T-cell (primary cell): ENCODE results near the gene ZNF154. TPM values are rescaled to one million over a fixed set of nuclear protein-coding genes. Genes with fewer than 3 reads are reported as not detected.

ENCODE experiments used
- ATAC-seq, 4 experiments: fragments of 200-7000 bp in 3 of 4; fragments of 150-1000 bp in 1 of 4; cut with Tn5 transposase; replicated peaks in 1 of 4; 1 replicate in 3 of 4; 2 replicates in 1 of 4; pipeline ENCODE4 v1.10.0; 2021; ENCODE audit warnings: moderate library complexity in 3 of 4, mild to moderate bottlenecking in 2 of 4, moderate number of reproducible peaks in 1 of 4
- CTCF ChIA-PET, 2 donors: fragments of 300-600 bp; sonication (Branson Sonifier 250); formaldehyde crosslinking; loops; one replicate each; lab custom pipeline; 2022; ENCODE audit warnings: antibody characterized with exemption in 2 of 2; lab: Charles Lee
- POLR2A ChIA-PET, 2 donors: fragments of 300-600 bp; sonication (Branson Sonifier 250); formaldehyde crosslinking; loops; one replicate each; lab custom pipeline; 2022; ENCODE audit warnings: antibody characterized with exemption in 2 of 2; lab: Charles Lee
- DNase-seq, 35 experiments: peaks; one replicate each; pipeline versions ENCODE4 v3.0.0 to v3.0.0-alpha.2; 2013 to 2023
- H3K27ac ChIP-seq: one replicate; pipeline ENCODE4 v1.5.1; 2013; ENCODE audit warnings: low read length
- H3K27me3 ChIP-seq, 2 experiments: replicated peaks in 1 of 2; 1 replicate in 1 of 2; 2 replicates in 1 of 2; pipeline versions ENCODE4 v1.6.1 to v1.7.0; 2013; ENCODE audit warnings: low read length in 1 of 2, mixed read lengths in 1 of 2; ENCODE audit not compliant: control insufficient read depth in 2 of 2, insufficient read depth in 2 of 2; ENCODE audit errors: extremely low read depth in 1 of 2
- H3K36me3 ChIP-seq, 2 donors: 1 replicate in 1 of 2; 2 replicates in 1 of 2; pipeline versions ENCODE4 v1.6.1 to v1.7.0; 2013; ENCODE audit warnings: low read length in 1 of 2; ENCODE audit not compliant: control insufficient read depth in 2 of 2, insufficient read depth in 1 of 2; ENCODE audit errors: extremely low read depth in 1 of 2
- H3K4me1 ChIP-seq, 2 experiments: 1 replicate in 1 of 2; 2 replicates in 1 of 2; pipeline versions ENCODE4 v1.6.1 to v1.7.0; 2013; ENCODE audit warnings: low read length in 2 of 2, mixed read lengths in 1 of 2; ENCODE audit not compliant: insufficient read depth in 2 of 2, control insufficient read depth in 1 of 2; ENCODE audit errors: extremely low read depth in 1 of 2
- H3K4me3 ChIP-seq, 2 donors: 1 replicate in 1 of 2; 2 replicates in 1 of 2; pipeline versions ENCODE4 v1.5.1 to v1.7.0; 2013; ENCODE audit warnings: mild to moderate bottlenecking in 2 of 2, low read length in 1 of 2, moderate library complexity in 1 of 2; ENCODE audit not compliant: control insufficient read depth in 1 of 2; ENCODE audit errors: extremely low read depth in 1 of 2
- H3K9me3 ChIP-seq: 2 replicates; pipeline ENCODE4 v1.7.0; 2013
- H3K27ac Mint-ChIP-seq, 2 donors: one replicate each; pipeline ENCODE4 v1.8.0; 2020 to 2021; ENCODE audit warnings: mild to moderate bottlenecking in 2 of 2, mixed read lengths in 2 of 2
- H3K27me3 Mint-ChIP-seq, 2 donors: one replicate each; pipeline ENCODE4 v1.8.0; 2021 to 2022; ENCODE audit warnings: mixed read lengths in 2 of 2
- H3K36me3 Mint-ChIP-seq: one replicate; pipeline ENCODE4 v1.8.0; 2021; ENCODE audit warnings: mixed read lengths
- H3K4me1 Mint-ChIP-seq, 3 donors: one replicate each; pipeline ENCODE4 v1.8.0; 2020 to 2022; ENCODE audit warnings: mixed read lengths in 3 of 3, mild to moderate bottlenecking in 1 of 3
- H3K4me3 Mint-ChIP-seq, 3 donors: one replicate each; pipeline ENCODE4 v1.8.0; 2020 to 2022; ENCODE audit warnings: mild to moderate bottlenecking in 3 of 3, mixed read lengths in 3 of 3, moderate library complexity in 3 of 3
- H3K9me3 Mint-ChIP-seq, 3 donors: one replicate each; pipeline ENCODE4 v1.8.0; 2020 to 2022; ENCODE audit warnings: mixed read lengths in 3 of 3
- WGBS: methylation state at CpG from one replicate; pipeline ENCODE4 v1.1.5; 2013; ENCODE audit warnings: missing lambda C conversion rate; ENCODE audit not compliant: insufficient coverage; 5-methylcytosine and 5-hydroxymethylcytosine counted together
- total RNA-seq, 35 experiments: library from RNA in 6 of 35; stranded (reverse) in 6 of 35; fragments of 120-200 nt in 1 of 35; gene quantifications; one replicate each; pipeline versions ENCODE4 v1.2.1 to v1.2.4 and lab custom pipeline; 2013 to 2026

ZNF154 gene
- total RNA-seq, 5 donors from 2014 or later (not counting 1 experiment from before 2014, with no cell fraction given): 6.3 to 16.2 (median 7.7) TPM

GRCh38 chr19:57668635-57669034 is 40.4 kb downstream of the ZNF154 start, which contains the start of gene ZSCAN4:
Gene ZSCAN4 (plus strand): TSS chr19:57668935. CDS start chr19:57676146, 7,211 bp downstream.
- H3K27ac ChIP-seq: no peak within 1 kb of the TSS
- ATAC-seq (no peak), DNase-seq (no peak)
- Mint-ChIP-seq H3K4me3 (no peak within 1 kb of the TSS), H3K36me3 (no peaks in the 10 kb centered on the region), H3K27me3 (peaks cover 32 to 40% of the 10 kb centered on the region in 2 donors), H3K27ac (no peak within 1 kb of the TSS), H3K4me1 (peaks cover 8 to 10% (median 9%) of the 10 kb centered on the region in 3 donors), H3K9me3 (peaks cover 2 to 12% (median 4%) of the 10 kb centered on the region in 3 donors)
- ChIA-PET CTCF (no interaction called here), POLR2A (no interaction called here)
- H3K27me3 ChIP-seq: peaks cover 10 to 37% of the 10 kb centered on the region in 2 experiments
- H3K4me3 ChIP-seq: no peak within 1 kb of the TSS
- H3K9me3 ChIP-seq: no peaks in the 10 kb centered on the region
- WGBS: 100% methylated on average over 1 of the region's 2 CpGs
- peaks cover 2 to 9% of the 10 kb centered on the region in 2 experiments for H3K4me1 ChIP-seq
- H3K36me3 ChIP-seq: no peaks in the 10 kb centered on the region

- H3K4me3 ChIP-seq: no peak overlapping the region
- CTCF ChIA-PET: interaction anchor here in 1 of 2 donors (0.7 kb wide), 1 partner anchor 346 kb away, joined by 3 read pairs; no protein-coding TSS in a partner anchor
- Mint-ChIP-seq H3K27ac (no peak overlapping the region), H3K4me3 (no peak overlapping the region), H3K36me3 (no peaks in the 10 kb centered on the region), H3K27me3 (peaks cover 32 to 49% of the 10 kb centered on the region in 2 donors), H3K4me1 (peaks cover 8 to 10% (median 9%) of the 10 kb centered on the region in 3 donors), H3K9me3 (peaks cover 2 to 12% (median 4%) of the 10 kb centered on the region in 3 donors)
- H3K27me3 ChIP-seq: peaks cover 11 to 47% of the 10 kb centered on the region in 2 experiments
- DNase-seq (no peak), ATAC-seq (no peak)
- H3K36me3 ChIP-seq: no peaks in the 10 kb centered on the region
- POLR2A ChIA-PET: no interaction called here
- H3K9me3 ChIP-seq: no peaks in the 10 kb centered on the region
- WGBS: 100% methylated on average over 1 of the region's 1 CpG
- no peak overlapping the region for H3K27ac ChIP-seq
- H3K4me1 ChIP-seq: peaks cover 2 to 9% of the 10 kb centered on the region in 2 experiments
Observed at GRCh38 chr19:57667228-57667627, 41.8 kb downstream of the ZNF154 start.

GRCh38 chr19:57665261-57665806 is 43.7 kb downstream of the ZNF154 start:
- WGBS: no CpG with 5 or more reads among the region's 9 CpGs
- peaks cover 36 to 46% of the 10 kb centered on the region in 2 donors for H3K27me3 Mint-ChIP-seq
- ATAC-seq (no peak), DNase-seq (no peak)
- H3K36me3 Mint-ChIP-seq: no peaks in the 10 kb centered on the region
- H3K27ac Mint-ChIP-seq: no peak overlapping the region
- Histone ChIP-seq H3K4me1 (peaks cover 2 to 9% of the 10 kb centered on the region in 2 experiments), H3K27me3 (peaks cover 11 to 51% of the 10 kb centered on the region in 2 experiments), H3K27ac (no peak overlapping the region), H3K36me3 (no peaks in the 10 kb centered on the region), H3K9me3 (no peaks in the 10 kb centered on the region), H3K4me3 (no peak overlapping the region)
- H3K4me1 Mint-ChIP-seq: peaks cover 8 to 10% (median 9%) of the 10 kb centered on the region in 3 donors
- peaks cover 0 to 11% (median 2%) of the 10 kb centered on the region in 3 donors for H3K9me3 Mint-ChIP-seq
- H3K4me3 Mint-ChIP-seq: peak overlapping the region; percentile 13 to 85 (median 31)
- POLR2A ChIA-PET: no interaction called here
- CTCF ChIA-PET: interaction anchor here in 1 of 2 donors (1.3 kb wide), 1 partner anchor 16 kb away, joined by 3 read pairs; the partner anchor contains the start of gene ZNF551

- CTCF ChIA-PET: interaction anchor here in 1 of 2 donors (1.3 kb wide), 1 partner anchor 17 kb away, joined by 3 read pairs; the partner anchor contains the start of gene ZNF551
Observed at GRCh38 chr19:57664269-57665127, 44.5 kb downstream of the ZNF154 start.

GRCh38 chr19:57656346-57656745 is 52.7 kb downstream of the ZNF154 start:
- Mint-ChIP-seq H3K9me3 (peaks cover 47 to 52% (median 48%) of the 10 kb centered on the region in 3 donors), H3K36me3 (peaks cover 26% of the 10 kb centered on the region), H3K27me3 (peaks cover 44 to 45% of the 10 kb centered on the region in 2 donors), H3K27ac (no peak overlapping the region), H3K4me1 (peaks cover 3 to 7% (median 7%) of the 10 kb centered on the region in 3 donors), H3K4me3 (no peak overlapping the region)
- no peak overlapping the region for H3K4me3 ChIP-seq
- no peak for DNase-seq
- POLR2A ChIA-PET: no interaction called here
- CTCF ChIA-PET: no interaction called here
- H3K36me3 ChIP-seq: no peaks in the 10 kb centered on the region
- H3K27me3 ChIP-seq: peaks cover 0 to 7% of the 10 kb centered on the region in 2 experiments
- no peak overlapping the region for H3K27ac ChIP-seq
- ATAC-seq: no peak
- peaks cover 1 to 2% of the 10 kb centered on the region in 2 experiments for H3K4me1 ChIP-seq
- WGBS: no CpG with 5 or more reads among the region's 1 CpG
- H3K9me3 ChIP-seq: no peaks in the 10 kb centered on the region

More at GRCh38 chr19:57664269-57665127, 44.5 kb downstream of the ZNF154 start:
- WGBS: 6% methylated on average over 63 of the region's 64 CpGs
- no peaks in the 10 kb centered on the region for H3K9me3 ChIP-seq
- peaks cover 40 to 52% of the 10 kb centered on the region in 2 donors for H3K27me3 Mint-ChIP-seq
- H3K4me3 Mint-ChIP-seq: peak overlapping the region; percentile 28 to 85 (median 62)
- H3K27ac Mint-ChIP-seq: no peak overlapping the region
- H3K4me3 ChIP-seq: peak overlapping the region in 1 of 2 donors; percentile 58
- H3K27me3 ChIP-seq: peaks cover 11 to 51% of the 10 kb centered on the region in 2 experiments
- H3K36me3 Mint-ChIP-seq: no peaks in the 10 kb centered on the region
- POLR2A ChIA-PET: no interaction called here
- H3K4me1 ChIP-seq: peaks cover 2 to 9% of the 10 kb centered on the region in 2 experiments
- DNase-seq: peak in 2 of 35 experiments; percentile 4 to 18
- peaks cover 2 to 15% (median 3%) of the 10 kb centered on the region in 3 donors for H3K9me3 Mint-ChIP-seq
- no peak overlapping the region for H3K27ac ChIP-seq
- peaks cover 8 to 10% (median 9%) of the 10 kb centered on the region in 3 donors for H3K4me1 Mint-ChIP-seq
- peak; percentile 48 to 53 (median 52) for ATAC-seq
- no peaks in the 10 kb centered on the region for H3K36me3 ChIP-seq

GRCh38 chr19:57655443-57655842 is 53.6 kb downstream of the ZNF154 start:
- H3K27me3 ChIP-seq: peaks cover 0 to 7% of the 10 kb centered on the region in 2 experiments
- peaks cover 2 to 4% of the 10 kb centered on the region in 2 experiments for H3K4me1 ChIP-seq
- 90% methylated on average over 1 of the region's 1 CpG for WGBS
- H3K4me3 Mint-ChIP-seq: no peak overlapping the region
- H3K27ac ChIP-seq: no peak overlapping the region
- ChIA-PET CTCF (no interaction called here), POLR2A (no interaction called here)
- H3K27ac Mint-ChIP-seq: no peak overlapping the region
- no peak overlapping the region for H3K4me3 ChIP-seq
- no peak for ATAC-seq
- H3K27me3 Mint-ChIP-seq: peaks cover 36 to 39% of the 10 kb centered on the region in 2 donors
- H3K4me1 Mint-ChIP-seq: peaks cover 4 to 9% (median 8%) of the 10 kb centered on the region in 3 donors
- no peak for DNase-seq
- peaks cover 26% of the 10 kb centered on the region for H3K36me3 Mint-ChIP-seq
- no peaks in the 10 kb centered on the region for H3K9me3 ChIP-seq
- no peaks in the 10 kb centered on the region for H3K36me3 ChIP-seq
- H3K9me3 Mint-ChIP-seq: peaks cover 44 to 54% (median 48%) of the 10 kb centered on the region in 3 donors
